Neural cell (in vitro differentiated cells): Measurements from ENCODE around the gene PIWIL1.

ENCODE experiments used
- EP300 ChIP-seq: fragments of 450-650 bp; conservative IDR thresholded peaks from 2 replicates; pipeline ENCODE4 v1.6.1; 2014; ENCODE audit warnings: antibody characterized with exemption, mild to moderate bottlenecking, moderate library complexity; ENCODE audit not compliant: poor library complexity, severe bottlenecking
- EZH2 ChIP-seq: fragments of 200-600, 300-800 bp; shearing (Covaris generic), sonication (generic); IDR thresholded peaks from 2 replicates; pipeline ENCODE4 v1.6.1; 2014; ENCODE audit warnings: antibody characterized with exemption, low read length, borderline replicate concordance, mild to moderate bottlenecking; ENCODE audit not compliant: insufficient read depth, poor library complexity, severe bottlenecking
- MXI1 ChIP-seq: fragments of 450-650 bp; conservative IDR thresholded peaks from 2 replicates; pipeline ENCODE4 v1.6.1; 2014; ENCODE audit warnings: antibody characterized with exemption, mild to moderate bottlenecking; ENCODE audit not compliant: poor library complexity, severe bottlenecking
- POLR2AphosphoS5 ChIP-seq: IDR thresholded peaks from 2 replicates; pipeline ENCODE4 v1.6.1; 2012
- RAD21 ChIP-seq: fragments of 450-650 bp; conservative IDR thresholded peaks from 2 replicates; pipeline ENCODE4 v1.6.1; 2014; ENCODE audit warnings: antibody characterized with exemption, mild to moderate bottlenecking, moderate library complexity
- SMC3 ChIP-seq: fragments of 450-650 bp; conservative IDR thresholded peaks from 2 replicates; pipeline ENCODE4 v1.6.1; 2014; ENCODE audit warnings: antibody characterized with exemption, mild to moderate bottlenecking, moderate library complexity; ENCODE audit not compliant: poor library complexity
- TAF1 ChIP-seq: IDR thresholded peaks from 2 replicates; pipeline ENCODE4 v1.6.1; 2012; ENCODE audit warnings: low read depth
- TF ChIP-seq, protein P1 (sequence below): fragments of 450-650 bp; IDR thresholded peaks from 2 replicates; pipeline ENCODE4 v1.5.1; 2014; ENCODE audit warnings: antibody characterized with exemption, mild to moderate bottlenecking, moderate library complexity; ENCODE audit not compliant: poor library complexity, severe bottlenecking
- TF ChIP-seq, protein P2 (sequence below): IDR thresholded peaks from 2 replicates; pipeline ENCODE4 v1.6.1; 2012; ENCODE audit warnings: borderline replicate concordance

GRCh38 chr12:130290114-130290513 is 47.6 kb upstream of the PIWIL1 start:
- TF ChIP-seq, protein P1, sequence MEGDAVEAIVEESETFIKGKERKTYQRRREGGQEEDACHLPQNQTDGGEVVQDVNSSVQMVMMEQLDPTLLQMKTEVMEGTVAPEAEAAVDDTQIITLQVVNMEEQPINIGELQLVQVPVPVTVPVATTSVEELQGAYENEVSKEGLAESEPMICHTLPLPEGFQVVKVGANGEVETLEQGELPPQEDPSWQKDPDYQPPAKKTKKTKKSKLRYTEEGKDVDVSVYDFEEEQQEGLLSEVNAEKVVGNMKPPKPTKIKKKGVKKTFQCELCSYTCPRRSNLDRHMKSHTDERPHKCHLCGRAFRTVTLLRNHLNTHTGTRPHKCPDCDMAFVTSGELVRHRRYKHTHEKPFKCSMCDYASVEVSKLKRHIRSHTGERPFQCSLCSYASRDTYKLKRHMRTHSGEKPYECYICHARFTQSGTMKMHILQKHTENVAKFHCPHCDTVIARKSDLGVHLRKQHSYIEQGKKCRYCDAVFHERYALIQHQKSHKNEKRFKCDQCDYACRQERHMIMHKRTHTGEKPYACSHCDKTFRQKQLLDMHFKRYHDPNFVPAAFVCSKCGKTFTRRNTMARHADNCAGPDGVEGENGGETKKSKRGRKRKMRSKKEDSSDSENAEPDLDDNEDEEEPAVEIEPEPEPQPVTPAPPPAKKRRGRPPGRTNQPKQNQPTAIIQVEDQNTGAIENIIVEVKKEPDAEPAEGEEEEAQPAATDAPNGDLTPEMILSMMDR, result no peak
- TF ChIP-seq EP300, result no peak
- no peak for TF ChIP-seq SMC3
- TF ChIP-seq POLR2AphosphoS5, result no peak
- TF ChIP-seq, protein P2, sequence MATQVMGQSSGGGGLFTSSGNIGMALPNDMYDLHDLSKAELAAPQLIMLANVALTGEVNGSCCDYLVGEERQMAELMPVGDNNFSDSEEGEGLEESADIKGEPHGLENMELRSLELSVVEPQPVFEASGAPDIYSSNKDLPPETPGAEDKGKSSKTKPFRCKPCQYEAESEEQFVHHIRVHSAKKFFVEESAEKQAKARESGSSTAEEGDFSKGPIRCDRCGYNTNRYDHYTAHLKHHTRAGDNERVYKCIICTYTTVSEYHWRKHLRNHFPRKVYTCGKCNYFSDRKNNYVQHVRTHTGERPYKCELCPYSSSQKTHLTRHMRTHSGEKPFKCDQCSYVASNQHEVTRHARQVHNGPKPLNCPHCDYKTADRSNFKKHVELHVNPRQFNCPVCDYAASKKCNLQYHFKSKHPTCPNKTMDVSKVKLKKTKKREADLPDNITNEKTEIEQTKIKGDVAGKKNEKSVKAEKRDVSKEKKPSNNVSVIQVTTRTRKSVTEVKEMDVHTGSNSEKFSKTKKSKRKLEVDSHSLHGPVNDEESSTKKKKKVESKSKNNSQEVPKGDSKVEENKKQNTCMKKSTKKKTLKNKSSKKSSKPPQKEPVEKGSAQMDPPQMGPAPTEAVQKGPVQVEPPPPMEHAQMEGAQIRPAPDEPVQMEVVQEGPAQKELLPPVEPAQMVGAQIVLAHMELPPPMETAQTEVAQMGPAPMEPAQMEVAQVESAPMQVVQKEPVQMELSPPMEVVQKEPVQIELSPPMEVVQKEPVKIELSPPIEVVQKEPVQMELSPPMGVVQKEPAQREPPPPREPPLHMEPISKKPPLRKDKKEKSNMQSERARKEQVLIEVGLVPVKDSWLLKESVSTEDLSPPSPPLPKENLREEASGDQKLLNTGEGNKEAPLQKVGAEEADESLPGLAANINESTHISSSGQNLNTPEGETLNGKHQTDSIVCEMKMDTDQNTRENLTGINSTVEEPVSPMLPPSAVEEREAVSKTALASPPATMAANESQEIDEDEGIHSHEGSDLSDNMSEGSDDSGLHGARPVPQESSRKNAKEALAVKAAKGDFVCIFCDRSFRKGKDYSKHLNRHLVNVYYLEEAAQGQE, result no peak
- TF ChIP-seq EZH2, result no peak
- no peak for TF ChIP-seq RAD21
- TF ChIP-seq MXI1, result no peak
- no peak for TF ChIP-seq TAF1
